GM10248 (cell line): Measurements from ENCODE around the gene ZNF423.

Source experiments
- CTCF ChIA-PET: fragments of 300-600 bp; sonication (Branson Sonifier 250); formaldehyde crosslinking; extraction: SDS; loops from one replicate; lab custom pipeline; 2021; ENCODE audit warnings: antibody characterized with exemption; lab: Yijun Ruan, JAX
- POLR2A ChIA-PET: fragments of 350-650 bp; sonication (Branson Sonifier 250); formaldehyde crosslinking; extraction: SDS; loops from one replicate; lab custom pipeline; 2020; ENCODE audit warnings: antibody characterized with exemption; lab: Yijun Ruan, JAX
- DNase-seq: peaks from one replicate; pipeline ENCODE4 v3.0.0; 2012; ENCODE audit errors: extremely low spot score
- CTCF ChIP-seq: IDR thresholded peaks from 2 replicates; pipeline ENCODE4 v1.5.1; 2012; ENCODE audit warnings: mild to moderate bottlenecking, low read depth; ENCODE audit errors: extremely low read depth, missing control alignments, control extremely low read depth

ZNF423 gene

GRCh38 chr16:49580751-49581303, 275.1 kb downstream of the ZNF423 start:
- no peak for TF ChIP-seq CTCF
- CTCF ChIA-PET: interaction anchor here (4.7 kb wide), 1 partner anchor 12 kb away, joined by 24 read pairs; no protein-coding TSS in a partner anchor
- POLR2A ChIA-PET: no interaction called here
- no peak for DNase-seq

- POLR2A ChIA-PET: no interaction called here
- CTCF ChIA-PET: interaction anchor here (1.2 to 4.7 kb wide), 3 partner anchors 10 to 171 kb away, joined by 4 to 24 read pairs (median 7); no protein-coding TSS in a partner anchor
- DNase-seq: no peak
- TF ChIP-seq CTCF: no peak
Observed at GRCh38 chr16:49578435-49579024, 277.4 kb downstream of the ZNF423 start.

GRCh38 chr16:49578018-49578417, 277.9 kb downstream of the ZNF423 start:
- TF ChIP-seq CTCF: no peak
- ChIA-PET CTCF (interaction anchor here (4.7 kb wide), 1 partner anchor 15 kb away, joined by 24 read pairs; no protein-coding TSS in a partner anchor), POLR2A (no interaction called here)
- no peak for DNase-seq

GRCh38 chr16:49576941-49577340, 279.0 kb downstream of the ZNF423 start:
- POLR2A ChIA-PET: no interaction called here
- no peak for TF ChIP-seq CTCF
- DNase-seq: no peak
- CTCF ChIA-PET: interaction anchor here (1.0 to 1.1 kb wide), 2 partner anchors 16 to 29 kb away, joined by 3 read pairs; no protein-coding TSS in a partner anchor

GRCh38 chr16:49576173-49576494, 279.8 kb downstream of the ZNF423 start:
- TF ChIP-seq CTCF: no peak
- DNase-seq: no peak
- CTCF ChIA-PET: interaction anchor here (1.0 to 1.5 kb wide), 3 partner anchors 10 to 30 kb away, joined by 3 to 4 read pairs (median 3); no protein-coding TSS in a partner anchor
- POLR2A ChIA-PET: no interaction called here

GRCh38 chr16:49575346-49576172, 280.4 kb downstream of the ZNF423 start:
- peak; percentile 84 for DNase-seq
- CTCF ChIA-PET: interaction anchor here (1.1 to 1.5 kb wide), 4 partner anchors 11 to 178 kb away, joined by 3 to 4 read pairs (median 3); no protein-coding TSS in a partner anchor
- TF ChIP-seq CTCF: no peak
- POLR2A ChIA-PET: interaction anchor here (1.1 kb wide), 1 partner anchor 9 kb away, joined by 3 read pairs; no protein-coding TSS in a partner anchor
